Raji (cell line): ENCODE measurements around the gene CLASRP.

Source experiments
- POLR2A ChIP-seq: IDR thresholded peaks from 2 replicates; pipeline ENCODE4 v1.6.1; 2011; ENCODE audit warnings: low read depth, low read length, control low read depth; ENCODE audit not compliant: insufficient read depth

The CLASRP gene

GRCh38 chr19:45070214-45070613 is 31.4 kb downstream of the CLASRP start:
- TF ChIP-seq POLR2A: no peak

- TF ChIP-seq POLR2A: no peak
Observed at GRCh38 chr19:45070861-45071544, 32.2 kb downstream of the CLASRP start.

GRCh38 chr19:45071545-45071938 is 32.7 kb downstream of the CLASRP start:
- no peak for TF ChIP-seq POLR2A

GRCh38 chr19:45071969-45072790 is 33.3 kb downstream of the CLASRP start:
- TF ChIP-seq POLR2A: no peak

GRCh38 chr19:45074744-45075300 is 36.0 kb downstream of the CLASRP start:
- no peak for TF ChIP-seq POLR2A

- TF ChIP-seq POLR2A: peak; percentile 77
Observed at GRCh38 chr19:45075301-45076028, 36.6 kb downstream of the CLASRP start.

GRCh38 chr19:45076029-45076850 is 37.4 kb downstream of the CLASRP start, which contains the start of gene ZNF296:
TSS of gene ZNF296 (minus strand) at chr19:45076478. CDS start at chr19:45076373, 105 bp downstream.
- TF ChIP-seq POLR2A: peak; percentile 97

GRCh38 chr19:45076851-45077730 is 38.2 kb downstream of the CLASRP start:
- no peak for TF ChIP-seq POLR2A

GRCh38 chr19:45078390-45079062 is 39.7 kb downstream of the CLASRP start:
- TF ChIP-seq POLR2A: no peak

- TF ChIP-seq POLR2A: peak; percentile 76
Observed at GRCh38 chr19:45079063-45079910, 40.4 kb downstream of the CLASRP start, which contains the start of gene GEMIN7. TSS of gene GEMIN7 (plus strand) at chr19:45079260. CDS start at chr19:45090115, 10,855 bp downstream.

- no peak for TF ChIP-seq POLR2A
Observed at GRCh38 chr19:45079911-45080370, 41.1 kb downstream of the CLASRP start.

GRCh38 chr19:45082170-45082569 is 43.3 kb downstream of the CLASRP start:
- no peak for TF ChIP-seq POLR2A
